Panc1 (cell line): Measurements from ENCODE around the gene FAM200B.

Experiments
- CTCF ChIP-seq: fragments of 450-650 bp; IDR thresholded peaks from 2 replicates; pipeline ENCODE4 v1.5.1; 2017; ENCODE audit warnings: mild to moderate bottlenecking
- POLR2AphosphoS5 ChIP-seq: IDR thresholded peaks from 2 replicates; pipeline ENCODE4 v1.6.1; 2012; ENCODE audit warnings: mild to moderate bottlenecking, low read depth, low read length, moderate library complexity
- SIN3A ChIP-seq: IDR thresholded peaks from 2 replicates; pipeline ENCODE4 v1.6.1; 2012; ENCODE audit warnings: low read depth, mild to moderate bottlenecking, low read length, moderate library complexity, borderline replicate concordance; ENCODE audit not compliant: insufficient read depth

GRCh38 chr4:15689540-15689939, 7.9 kb downstream of the FAM200B start:
- TF ChIP-seq POLR2AphosphoS5 (no peak), CTCF (no peak), SIN3A (no peak)
